ENCODE measurements around the gene BRD8.

GRCh38 chr5:138149530-138149929, 28.9 kb downstream of the BRD8 start:
- TF ChIP-seq CTCF (IDR thresholded peaks at IDR 0.05) (no peak), POLR2AphosphoS5 (IDR thresholded peaks at IDR 0.05) (no peak), POLR2A (IDR thresholded peaks at IDR 0.05) (no peak), EP300 (IDR thresholded peaks at IDR 0.05) (no peak)

Data from upper lobe of left lung (tissue), 4 donors.